Ishikawa (cell line): ENCODE measurements around the gene HIGD2B.

ENCODE experiments used
- CEBPB ChIP-seq: IDR thresholded peaks from 2 replicates; pipeline ENCODE4 v1.6.1; 2012
- CREB1 ChIP-seq: IDR thresholded peaks from 2 replicates; pipeline ENCODE4 v1.6.1; 2012; ENCODE audit warnings: low read depth
- EGR1 ChIP-seq: IDR thresholded peaks from 2 replicates; pipeline ENCODE4 v1.6.1; 2012
- EP300 ChIP-seq: IDR thresholded peaks from 2 replicates; pipeline ENCODE4 v1.6.1; 2012; ENCODE audit warnings: borderline replicate concordance
- FOXM1 ChIP-seq: IDR thresholded peaks from 2 replicates; pipeline ENCODE4 v1.6.1; 2012; ENCODE audit warnings: low read depth, borderline replicate concordance
- NFIC ChIP-seq: IDR thresholded peaks from 2 replicates; pipeline ENCODE4 v1.6.1; 2012
- RAD21 ChIP-seq: IDR thresholded peaks from 2 replicates; pipeline ENCODE4 v1.6.1; 2012; ENCODE audit warnings: low read depth
- TAF1 ChIP-seq: IDR thresholded peaks from 2 replicates; pipeline ENCODE4 v1.6.1; 2012; ENCODE audit warnings: low read depth, mild to moderate bottlenecking
- TCF12 ChIP-seq: IDR thresholded peaks from 2 replicates; pipeline ENCODE4 v1.6.1; 2012; ENCODE audit warnings: low read depth
- TEAD4 ChIP-seq: IDR thresholded peaks from 2 replicates; pipeline ENCODE4 v1.6.1; 2012
- USF1 ChIP-seq: IDR thresholded peaks from 2 replicates; pipeline ENCODE4 v1.6.1; 2012
- YY1 ChIP-seq: IDR thresholded peaks from 2 replicates; pipeline ENCODE4 v1.6.1; 2012; ENCODE audit warnings: low read depth
- ZBTB7A ChIP-seq: IDR thresholded peaks from 2 replicates; pipeline ENCODE4 v1.6.1; 2012; ENCODE audit warnings: low read depth
- TF ChIP-seq, protein P1 (sequence below): IDR thresholded peaks from 2 replicates; pipeline ENCODE4 v1.6.1; 2012
- TF ChIP-seq, protein P2 (sequence below): IDR thresholded peaks from 2 replicates; pipeline ENCODE4 v1.6.1; 2012; ENCODE audit warnings: low read depth, mild to moderate bottlenecking

Gene HIGD2B

GRCh38 chr15:72700076-72700475, 14.1 kb upstream of the HIGD2B start:
- TF ChIP-seq NFIC = no peak

GRCh38 chr15:72698938-72699337, 13.0 kb upstream of the HIGD2B start:
- TF ChIP-seq RAD21 (no peak), YY1 (no peak), NFIC (no peak)

GRCh38 chr15:72690938-72691337, 5.0 kb upstream of the HIGD2B start:
- no peak for TF ChIP-seq YY1
- TF ChIP-seq EGR1 = no peak
- no peak for TF ChIP-seq CEBPB
- TF ChIP-seq, protein P1, sequence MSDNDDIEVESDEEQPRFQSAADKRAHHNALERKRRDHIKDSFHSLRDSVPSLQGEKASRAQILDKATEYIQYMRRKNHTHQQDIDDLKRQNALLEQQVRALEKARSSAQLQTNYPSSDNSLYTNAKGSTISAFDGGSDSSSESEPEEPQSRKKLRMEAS = no peak
- TF ChIP-seq NFIC = no peak
- no peak for TF ChIP-seq ZBTB7A
- TF ChIP-seq EP300 = no peak
- TF ChIP-seq TEAD4 = no peak
- TF ChIP-seq USF1 = no peak

DNA sequence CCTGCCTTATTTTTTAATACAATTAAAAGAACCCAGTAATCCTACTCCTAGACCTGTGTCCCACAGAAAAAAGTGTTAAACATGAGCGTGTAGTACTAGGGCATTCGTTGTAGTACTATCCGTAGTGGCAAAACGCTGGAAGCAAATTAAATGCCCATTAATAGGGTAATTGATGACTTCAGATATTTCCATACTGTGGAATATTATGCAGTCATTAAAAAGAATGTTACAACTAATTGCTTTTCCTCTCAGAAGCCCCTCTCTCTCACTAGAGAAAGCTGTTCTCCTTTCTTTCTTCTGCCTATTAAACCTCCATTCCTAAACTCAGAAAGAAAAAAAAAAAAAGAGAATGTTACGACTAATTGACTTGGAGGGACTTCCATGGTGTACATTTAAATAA, 2.7 kb upstream of the HIGD2B start:
- TF ChIP-seq ZBTB7A (no peak), TAF1 (no peak), NFIC (no peak)

- TF ChIP-seq, protein P2, sequence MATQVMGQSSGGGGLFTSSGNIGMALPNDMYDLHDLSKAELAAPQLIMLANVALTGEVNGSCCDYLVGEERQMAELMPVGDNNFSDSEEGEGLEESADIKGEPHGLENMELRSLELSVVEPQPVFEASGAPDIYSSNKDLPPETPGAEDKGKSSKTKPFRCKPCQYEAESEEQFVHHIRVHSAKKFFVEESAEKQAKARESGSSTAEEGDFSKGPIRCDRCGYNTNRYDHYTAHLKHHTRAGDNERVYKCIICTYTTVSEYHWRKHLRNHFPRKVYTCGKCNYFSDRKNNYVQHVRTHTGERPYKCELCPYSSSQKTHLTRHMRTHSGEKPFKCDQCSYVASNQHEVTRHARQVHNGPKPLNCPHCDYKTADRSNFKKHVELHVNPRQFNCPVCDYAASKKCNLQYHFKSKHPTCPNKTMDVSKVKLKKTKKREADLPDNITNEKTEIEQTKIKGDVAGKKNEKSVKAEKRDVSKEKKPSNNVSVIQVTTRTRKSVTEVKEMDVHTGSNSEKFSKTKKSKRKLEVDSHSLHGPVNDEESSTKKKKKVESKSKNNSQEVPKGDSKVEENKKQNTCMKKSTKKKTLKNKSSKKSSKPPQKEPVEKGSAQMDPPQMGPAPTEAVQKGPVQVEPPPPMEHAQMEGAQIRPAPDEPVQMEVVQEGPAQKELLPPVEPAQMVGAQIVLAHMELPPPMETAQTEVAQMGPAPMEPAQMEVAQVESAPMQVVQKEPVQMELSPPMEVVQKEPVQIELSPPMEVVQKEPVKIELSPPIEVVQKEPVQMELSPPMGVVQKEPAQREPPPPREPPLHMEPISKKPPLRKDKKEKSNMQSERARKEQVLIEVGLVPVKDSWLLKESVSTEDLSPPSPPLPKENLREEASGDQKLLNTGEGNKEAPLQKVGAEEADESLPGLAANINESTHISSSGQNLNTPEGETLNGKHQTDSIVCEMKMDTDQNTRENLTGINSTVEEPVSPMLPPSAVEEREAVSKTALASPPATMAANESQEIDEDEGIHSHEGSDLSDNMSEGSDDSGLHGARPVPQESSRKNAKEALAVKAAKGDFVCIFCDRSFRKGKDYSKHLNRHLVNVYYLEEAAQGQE = no peak
- TF ChIP-seq ZBTB7A = no peak
- TF ChIP-seq FOXM1 = no peak
- TF ChIP-seq EGR1 = no peak
- TF ChIP-seq NFIC = no peak
- TF ChIP-seq, protein P1 = no peak
- TF ChIP-seq RAD21 = no peak
- TF ChIP-seq CEBPB = no peak
- TF ChIP-seq TAF1 = no peak
- TF ChIP-seq CREB1 = no peak
- TF ChIP-seq TEAD4 = no peak
- no peak for TF ChIP-seq TCF12
- no peak for TF ChIP-seq YY1
- no peak for TF ChIP-seq EP300
Measured at GRCh38 chr15:72685301-72685924, 569 bp downstream of the HIGD2B start.

DNA sequence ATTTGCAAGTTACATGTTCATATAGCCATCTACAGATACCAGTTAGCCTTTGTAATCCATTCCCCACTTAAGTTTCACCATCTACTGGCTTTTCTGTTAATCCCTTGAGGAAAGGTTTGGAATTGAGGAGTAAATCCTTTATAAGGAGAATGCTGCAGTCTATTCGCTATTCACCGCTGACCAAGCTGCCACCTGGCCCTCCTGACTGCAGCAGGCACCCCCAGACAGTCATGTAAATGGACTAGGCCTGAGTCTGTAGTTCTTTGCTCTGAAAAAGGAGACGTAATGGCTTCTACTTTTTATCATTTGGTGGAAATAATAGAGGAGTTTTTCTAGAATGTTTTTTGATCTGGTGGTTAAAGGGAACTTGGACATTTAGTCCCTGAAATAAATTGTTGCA, 3.2 kb downstream of the HIGD2B start:
- TF ChIP-seq EGR1 = no peak
- TF ChIP-seq TEAD4 = no peak
- TF ChIP-seq YY1 = no peak
- no peak for TF ChIP-seq EP300
- TF ChIP-seq FOXM1 = no peak
- TF ChIP-seq TAF1 = no peak
- TF ChIP-seq ZBTB7A = no peak
- no peak for TF ChIP-seq NFIC
- no peak for TF ChIP-seq TCF12
- TF ChIP-seq, protein P2 = no peak
- TF ChIP-seq CREB1 = no peak
- no peak for TF ChIP-seq RAD21
- no peak for TF ChIP-seq USF1
- TF ChIP-seq CEBPB = no peak
- TF ChIP-seq, protein P1 = no peak
